Inflammatory macrophage (primary cell): Measurements from ENCODE around the gene NINJ1.
A peak's percentile ranks its signal among the peaks of the same experiment; 100 is the strongest.

Experiments used
- DNase-seq, 2 donors: peaks; one replicate each; pipeline ENCODE4 v3.0.0-alpha.2; 2020 to 2022

Gene NINJ1

GRCh38 chr9:93132287-93132927 is 1.6 kb downstream of the NINJ1 start:
- no peak for DNase-seq

DNA sequence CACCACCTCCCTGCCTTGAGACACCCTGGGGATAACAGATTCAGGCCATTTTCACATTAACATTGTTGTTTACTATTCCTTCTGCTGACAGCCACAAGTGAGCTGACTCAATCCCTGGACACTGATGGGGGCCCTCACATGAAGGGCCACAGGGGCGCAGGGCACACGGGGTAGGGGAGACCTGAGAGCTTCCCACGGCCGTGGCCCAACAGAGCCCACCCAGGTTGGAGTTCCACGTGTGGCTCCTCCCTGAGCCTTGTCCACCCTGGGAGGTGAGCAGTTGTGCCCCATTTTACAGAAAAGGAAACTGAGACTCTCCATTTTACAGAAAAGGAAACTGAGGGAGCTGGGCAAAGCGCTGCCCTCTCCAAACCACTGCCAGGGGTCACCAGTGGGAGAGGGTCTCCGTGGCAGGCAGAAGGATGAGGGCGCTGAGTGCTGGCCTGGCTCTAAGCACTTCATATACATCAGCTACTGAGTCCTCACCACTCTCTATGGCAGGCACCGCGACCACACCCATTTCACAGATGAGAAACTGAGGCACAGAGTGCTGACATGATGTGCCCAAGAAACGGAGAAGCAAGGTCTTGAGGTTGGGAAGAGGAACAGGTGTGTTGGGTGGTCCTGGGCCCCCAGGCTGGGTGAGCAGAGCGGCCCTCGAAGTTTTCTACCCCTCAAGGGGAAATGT is 2.3 kb downstream of the NINJ1 start:
- DNase-seq, result no peak

- DNase-seq, result peak in 1 of 2 donors; percentile 5
These were observed 3.1 kb downstream of the NINJ1 start for GRCh38 chr9:93130861-93131481.

DNA sequence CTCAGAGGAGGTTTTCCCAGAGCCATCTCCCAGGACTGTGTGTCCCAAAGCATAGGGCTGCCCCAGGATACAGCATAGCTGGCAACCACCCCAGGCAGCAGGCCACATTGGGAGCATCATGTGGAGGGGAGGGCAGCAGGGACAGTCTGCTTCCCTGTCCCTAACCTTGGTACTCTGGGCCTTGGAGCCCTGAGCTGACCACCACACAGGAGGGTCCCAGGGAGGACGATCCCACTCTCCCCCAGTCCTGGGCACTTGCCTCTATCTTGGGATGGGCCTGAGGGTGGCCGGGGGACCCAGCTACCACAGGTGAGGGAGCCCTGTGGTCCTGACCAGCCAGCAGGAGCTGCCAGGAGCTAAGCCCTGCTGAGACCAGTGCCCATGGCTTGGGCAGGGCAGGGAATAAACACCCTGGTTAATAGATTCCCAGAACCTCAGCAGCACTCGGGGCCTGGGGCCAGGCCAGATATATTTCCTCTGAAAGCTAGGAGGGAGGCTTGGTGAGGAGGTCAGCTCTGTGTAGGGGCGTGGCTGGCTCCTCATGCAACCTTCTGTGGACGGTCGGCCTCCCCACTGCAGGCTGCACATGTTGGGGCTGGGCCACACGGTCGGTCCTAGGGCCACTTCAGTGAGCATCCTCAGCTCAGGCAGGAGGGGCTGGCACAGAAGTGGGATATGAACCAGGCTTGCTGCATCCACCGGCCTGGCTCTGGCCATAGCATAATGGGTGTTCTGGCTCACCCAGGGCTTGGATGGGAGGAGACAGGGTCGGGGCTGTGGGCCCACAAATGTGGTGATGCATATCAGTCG is 4.2 kb downstream of the NINJ1 start:
- DNase-seq, result no peak

- no peak for DNase-seq
These were observed 4.8 kb downstream of the NINJ1 start for GRCh38 chr9:93129286-93129685.

GRCh38 chr9:93128715-93129224 is 5.3 kb downstream of the NINJ1 start:
- no peak for DNase-seq

DNA sequence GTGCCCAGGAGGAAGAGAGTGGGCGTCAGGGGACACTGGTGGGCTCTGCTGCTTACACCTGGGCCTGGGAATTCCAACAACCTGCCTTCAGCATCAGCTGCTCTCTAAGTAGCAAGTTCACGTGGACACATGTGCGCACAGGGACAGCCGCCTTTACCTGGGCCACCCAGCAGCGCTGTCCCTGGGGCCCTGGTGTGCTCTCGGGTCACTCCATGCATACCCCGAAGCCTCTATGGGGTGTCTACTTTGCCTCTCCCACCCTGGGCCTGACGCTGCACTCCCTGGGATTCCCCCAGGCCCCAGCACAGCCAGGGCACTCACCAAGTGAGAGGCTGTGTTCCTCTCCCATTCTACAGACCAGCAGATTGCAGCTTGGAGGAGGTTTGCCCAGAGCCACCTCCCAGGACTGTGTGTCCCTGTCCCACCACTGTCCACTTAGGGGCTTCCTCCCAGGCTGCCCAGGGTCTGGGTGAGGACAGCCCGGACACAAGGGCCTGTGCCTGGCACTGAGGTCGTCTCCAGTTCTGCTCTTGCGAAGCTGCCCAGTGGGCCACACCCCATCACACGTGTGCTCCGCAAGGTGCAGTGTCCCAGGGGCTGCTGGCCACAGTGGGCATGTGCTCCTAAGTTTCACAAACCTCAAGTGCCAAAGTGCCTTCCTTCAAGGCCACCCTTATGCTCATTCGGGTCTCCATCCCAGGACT is 5.9 kb downstream of the NINJ1 start:
- no peak for DNase-seq

GRCh38 chr9:93127395-93127911 is 6.6 kb downstream of the NINJ1 start:
- DNase-seq, result peak; percentile 48 to 57

DNA sequence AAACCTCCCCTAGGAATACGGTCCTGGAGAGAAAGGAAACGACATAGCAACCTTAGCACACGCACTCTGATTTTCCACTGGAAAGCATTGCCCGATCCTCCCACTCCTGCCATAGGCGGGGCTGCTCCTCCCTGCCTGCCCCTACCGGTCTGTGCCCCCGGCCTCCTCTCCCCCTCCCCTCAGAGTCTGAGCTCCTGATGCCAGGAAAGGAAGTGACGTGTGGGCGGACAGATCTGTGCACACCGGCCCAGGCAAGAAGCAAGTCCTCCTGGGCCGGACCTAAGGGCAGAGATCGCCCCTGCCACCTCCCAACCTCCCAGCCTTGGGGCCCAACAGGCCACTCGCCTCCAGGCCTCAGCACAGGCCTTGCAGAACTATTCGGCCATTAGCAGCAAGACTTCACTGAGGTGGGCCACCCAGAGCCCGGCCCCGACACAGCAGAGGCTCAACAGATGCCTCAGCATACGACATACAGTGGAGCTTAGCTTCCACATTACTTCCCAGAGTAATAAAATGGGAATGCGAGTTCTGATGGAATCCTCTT is 7.2 kb downstream of the NINJ1 start:
- no peak for DNase-seq

- DNase-seq, result no peak
These were observed 7.8 kb downstream of the NINJ1 start for GRCh38 chr9:93126151-93126781.

- DNase-seq, result no peak
These were observed 8.6 kb downstream of the NINJ1 start for GRCh38 chr9:93125331-93125894.

GRCh38 chr9:93124793-93125192 is 9.3 kb downstream of the NINJ1 start:
- no peak for DNase-seq

DNA sequence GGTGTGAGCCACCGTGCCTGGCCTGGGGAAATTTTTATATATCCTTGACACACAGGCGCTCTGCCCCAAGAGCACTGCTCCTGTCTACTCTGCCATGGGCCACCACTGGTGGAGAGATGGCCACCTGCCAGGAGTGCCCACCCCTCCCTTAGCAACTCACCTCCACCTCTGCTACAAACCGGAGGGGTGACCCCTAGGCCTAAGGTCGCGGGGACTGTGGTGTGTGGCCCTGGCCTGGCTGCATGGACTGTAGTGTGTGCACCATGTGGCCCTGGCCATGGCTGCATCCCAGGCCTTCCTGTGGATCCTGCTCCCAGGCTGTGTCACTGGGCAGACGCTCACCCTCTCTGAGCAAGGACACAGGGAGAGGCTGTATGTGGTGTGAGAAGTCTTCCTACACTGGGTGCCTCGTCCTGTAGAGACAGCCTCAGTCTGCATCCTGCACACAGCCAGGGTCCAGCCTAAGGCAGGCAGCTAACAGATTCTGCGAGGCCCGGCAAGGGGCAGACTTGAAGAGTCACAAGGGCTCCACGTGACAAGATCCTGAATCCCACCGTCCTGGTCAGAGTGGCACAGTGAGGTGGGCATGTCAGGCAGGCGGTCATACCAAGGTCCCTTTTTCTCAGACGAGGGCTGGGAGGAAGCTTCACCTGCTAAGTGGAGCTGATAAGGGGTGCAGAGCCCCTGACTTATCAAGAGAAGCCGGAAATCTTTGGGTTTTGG is 10.3 kb downstream of the NINJ1 start:
- DNase-seq, result no peak

DNA sequence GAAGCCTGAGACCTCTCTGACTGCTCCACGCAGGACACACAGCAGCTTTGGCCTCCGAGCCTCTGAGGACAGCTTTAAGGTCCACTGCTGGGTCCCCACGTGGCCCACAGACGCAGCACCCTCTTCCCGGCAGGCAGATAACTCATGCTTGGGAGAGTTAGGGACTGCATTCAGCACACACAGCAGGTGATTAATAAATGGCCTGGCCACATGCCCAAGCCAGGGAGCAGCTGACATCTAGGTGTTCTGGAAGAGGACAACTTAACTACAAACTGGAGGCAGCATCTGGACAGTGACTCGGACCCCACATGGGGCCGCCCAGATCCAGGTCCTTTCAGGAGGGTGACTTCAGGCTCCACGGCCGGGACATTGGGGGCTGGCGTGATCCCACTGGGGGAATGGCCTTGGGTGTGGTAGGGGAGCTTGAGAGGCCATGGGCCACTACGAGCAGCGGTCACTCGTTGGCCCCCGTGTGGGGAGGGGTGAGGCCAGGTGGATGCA is 11.3 kb downstream of the NINJ1 start:
- DNase-seq, result no peak

GRCh38 chr9:93121316-93122241 is 12.5 kb downstream of the NINJ1 start:
- DNase-seq, result no peak

DNA sequence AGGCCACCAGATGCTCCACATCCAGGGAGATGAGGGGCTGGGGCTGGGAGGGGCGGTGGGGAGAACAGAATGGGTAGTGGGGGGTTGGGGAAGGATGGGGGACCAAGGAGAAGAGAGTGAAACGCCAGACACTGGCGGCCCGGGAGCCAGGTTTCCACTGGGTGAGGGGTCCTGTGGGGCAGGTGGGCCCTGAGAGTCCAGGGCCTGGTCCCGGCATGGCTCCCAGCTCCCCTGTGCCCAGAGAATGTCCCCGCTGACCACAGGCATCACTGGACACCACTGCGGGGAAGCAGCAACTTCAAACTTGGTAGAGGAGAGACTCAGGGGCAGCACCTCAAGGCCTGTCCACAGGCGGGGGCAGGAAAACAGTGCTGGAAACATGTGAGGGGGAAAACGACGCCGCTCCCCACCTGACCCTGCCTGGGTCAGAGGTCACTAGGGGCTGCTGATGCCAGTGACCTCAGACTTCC is 13.2 kb downstream of the NINJ1 start:
- DNase-seq, result no peak

GRCh38 chr9:93119953-93120845 is 13.9 kb downstream of the NINJ1 start:
- peak; percentile 98 for DNase-seq

DNA sequence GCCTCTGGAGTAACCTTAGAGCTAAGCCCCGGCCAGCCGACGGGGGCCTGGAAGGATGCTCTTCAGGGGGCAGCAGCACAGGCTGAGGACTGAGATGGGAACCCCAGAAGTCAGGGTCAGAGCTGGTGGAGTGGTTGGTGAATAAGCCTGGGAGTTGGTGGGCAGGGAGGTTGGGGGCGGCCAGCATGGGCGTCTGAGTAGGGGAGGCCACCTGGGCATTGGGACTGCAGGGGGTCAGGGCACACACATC is 14.4 kb downstream of the NINJ1 start:
- DNase-seq, result no peak
